Spleen (tissue), 11 donors: ENCODE measurements around the gene OR2AJ1. TPM values are rescaled to one million over a fixed set of nuclear protein-coding genes. Genes with fewer than 3 reads are reported as not detected.

ENCODE experiments used
- DNase-seq: peaks from one replicate; pipeline ENCODE4 v3.0.0-alpha.2; 2020
- H3K27ac ChIP-seq, 8 donors: fragments of 200-600 bp; sonication (generic) in 7 of 8; 1 replicate in 4 of 8; 2 replicates in 4 of 8; pipeline versions ENCODE4 v1.5.0 to v1.8.0; 2016 to 2021; ENCODE audit warnings: inconsistent platforms in 4 of 8, mild to moderate bottlenecking in 4 of 8, moderate library complexity in 1 of 8
- H3K27me3 ChIP-seq, 7 donors: fragments of 200-600 bp; sonication (generic) in 6 of 7; replicated peaks in 1 of 7; 1 replicate in 4 of 7; 2 replicates in 3 of 7; pipeline versions ENCODE4 v1.5.0 to v1.8.0; 2016 to 2021; ENCODE audit warnings: inconsistent platforms in 3 of 7, mild to moderate bottlenecking in 1 of 7
- H3K36me3 ChIP-seq, 6 donors: fragments of 200-600 bp; sonication (generic) in 5 of 6; 1 replicate in 4 of 6; 2 replicates in 2 of 6; pipeline versions ENCODE4 v1.5.0 to v1.8.0; 2016 to 2021; ENCODE audit warnings: inconsistent platforms in 2 of 6
- H3K4me1 ChIP-seq, 6 donors: fragments of 200-600 bp; sonication (generic) in 5 of 6; 1 replicate in 3 of 6; 2 replicates in 3 of 6; pipeline versions ENCODE4 v1.5.0 to v1.8.0; 2016 to 2021; ENCODE audit warnings: inconsistent platforms in 3 of 6
- H3K4me3 ChIP-seq, 8 donors: fragments of 200-600 bp; sonication (generic) in 7 of 8; 1 replicate in 4 of 8; 2 replicates in 4 of 8; pipeline versions ENCODE4 v1.5.0 to v1.8.0; 2016 to 2021; ENCODE audit warnings: inconsistent platforms in 4 of 8, mild to moderate bottlenecking in 4 of 8, moderate library complexity in 2 of 8
- H3K9me3 ChIP-seq, 8 donors: fragments of 200-600 bp; sonication (generic) in 7 of 8; 1 replicate in 4 of 8; 2 replicates in 4 of 8; pipeline versions ENCODE4 v1.5.0 to v1.8.0; 2016 to 2021; ENCODE audit warnings: inconsistent platforms in 4 of 8
- CTCF ChIP-seq, 11 experiments: fragments of 200-600 bp in 7 of 11; fragments of 450-650 bp in 4 of 11; sonication (generic) in 4 of 11; IDR thresholded peaks in 8 of 11; conservative IDR thresholded peaks in 3 of 11; 1 replicate in 7 of 11; 2 replicates in 4 of 11; pipeline versions ENCODE4 v1.4.0 to v1.8.0; 2016 to 2021; ENCODE audit warnings: antibody characterized with exemption in 11 of 11, inconsistent platforms in 4 of 11, mild to moderate bottlenecking in 1 of 11
- POLR2A ChIP-seq, 3 donors: fragments of 450-650 bp; IDR thresholded peaks; one replicate each; pipeline ENCODE4 v1.5.1; 2017; ENCODE audit warnings: antibody characterized with exemption in 3 of 3, mild to moderate bottlenecking in 1 of 3
- POLR2AphosphoS5 ChIP-seq, 3 donors: sonication (generic); formaldehyde crosslinking; IDR thresholded peaks; one replicate each; pipeline ENCODE4 v1.5.1; 2017; ENCODE audit warnings: antibody characterized with exemption in 3 of 3
- WGBS, 5 donors: extraction: QIAGEN DNeasy Blood & Tissue Kit in 3 of 5; methylation state at CpG; one replicate each; pipeline versions ENCODE4 v1.1.5 to v1.1.7; 2013 to 2018; 5-methylcytosine and 5-hydroxymethylcytosine counted together
- intact Hi-C: fragments of 100-400 bp; cut with DNase I; formaldehyde crosslinking; loops from one replicate; pipeline ENCODE4 v1.15.0; 2023; ENCODE audit warnings: low total_unique reads
- polyA plus RNA-seq, 3 donors: library from polyadenylated mRNA; stranded (reverse); fragments of 200-250 nt; gene quantifications; one replicate each; pipeline ENCODE4 v1.2.1, GENCODE V29; 2013
- total RNA-seq, 7 donors: library from RNA; depleted of rRNA in 3 of 7; stranded (reverse); fragments of >200 nt in 3 of 7; fragmentation: NEBNext Ultra II Directional in 4 of 7; extraction: Animal tissue kit (Norgen Biotek cat#: 25700) in 4 of 7; gene quantifications; one replicate each; pipeline versions ENCODE4 v1.1.0 to v1.2.1, GENCODE V29; 2016 to 2021
- donor health status: healthy with polysubstance abuse.
- donor health status: DM: no; HTN: no; CAD: no; lungs with moderate emphysema.
- donor health status: DM: no; HTN: no; CAD: no.
- donor health status: Bipolar disorder and iron deficiency.
- donor health status: healthy.
- donor health status: DM: no; HTN: no; CAD: no.
- donor health status: DM: yes; HTN: yes; CAD: no.

Gene OR2AJ1
- total and polyA plus RNA-seq, 10 donors: 0.03 to 2.1 (median 0.97) TPM; not detected in 3

DNA sequence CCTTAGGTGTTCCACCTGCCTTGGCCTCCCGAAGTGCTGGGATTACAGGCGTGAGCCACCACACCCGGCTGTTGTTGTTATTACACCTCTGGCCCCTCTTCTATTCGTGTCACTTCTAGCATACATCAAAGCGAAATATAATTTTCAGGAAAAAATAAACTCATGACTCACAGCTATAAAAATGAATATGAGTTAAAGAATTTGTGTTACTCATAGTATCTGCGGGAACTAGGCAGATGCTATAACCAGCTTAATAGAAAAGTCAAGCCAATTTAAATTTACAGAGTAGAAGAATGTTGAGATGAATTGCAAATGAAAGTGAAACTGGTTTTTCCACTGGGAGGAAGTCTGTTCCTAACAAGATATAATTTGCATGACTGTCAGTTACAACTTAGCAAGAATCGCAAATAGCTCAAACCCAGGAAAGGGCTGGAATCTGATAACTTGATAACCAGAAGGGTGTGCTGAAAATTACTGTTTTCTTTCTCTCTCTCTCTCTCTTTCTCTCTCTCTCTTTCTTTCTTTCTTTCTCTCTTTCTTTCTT lies 18.1 kb upstream of the OR2AJ1 start:
- TF ChIP-seq POLR2A (IDR thresholded peaks at IDR 0.05): no peak
- TF ChIP-seq CTCF (IDR thresholded peaks at IDR 0.05 in 8 of 11, conservative IDR thresholded peaks at IDR 0.05 in 3 of 11): no peak
- TF ChIP-seq POLR2AphosphoS5 (IDR thresholded peaks at IDR 0.05): no peak
- peaks cover 0 to 19% (median 3%) of the 10 kb centered on the region in 6 donors for H3K4me1 ChIP-seq
- H3K27me3 ChIP-seq: no peaks in the 10 kb centered on the region
- H3K36me3 ChIP-seq: no peaks in the 10 kb centered on the region
- H3K27ac ChIP-seq: peak overlapping the region; percentile 32 to 82 (median 69)
- WGBS, 5 donors: 6 to 17% (median 10%) methylated on average over 7 of the region's 7 CpGs
- H3K9me3 ChIP-seq: peaks cover 0 to 14% (median 7%) of the 10 kb centered on the region in 8 donors
- peak overlapping the region; percentile 15 to 68 (median 28) for H3K4me3 ChIP-seq
- DNase-seq: no peak
- intact Hi-C loops: no loop called here

GRCh38 chr1:247908766-247909165 lies 15.9 kb upstream of the OR2AJ1 start:
- TF ChIP-seq POLR2A (IDR thresholded peaks at IDR 0.05): no peak
- intact Hi-C loops: no loop called here
- no peaks in the 10 kb centered on the region for H3K27me3 ChIP-seq
- peaks cover 0 to 19% (median 3%) of the 10 kb centered on the region in 6 donors for H3K4me1 ChIP-seq
- 43 to 64% (median 58%) methylated on average over 5 of the region's 5 CpGs for WGBS, 5 donors
- no peak for DNase-seq
- no peak overlapping the region for H3K4me3 ChIP-seq
- H3K27ac ChIP-seq: no peak overlapping the region
- H3K9me3 ChIP-seq: peaks cover 0 to 14% (median 7%) of the 10 kb centered on the region in 8 donors
- H3K36me3 ChIP-seq: no peaks in the 10 kb centered on the region

DNA sequence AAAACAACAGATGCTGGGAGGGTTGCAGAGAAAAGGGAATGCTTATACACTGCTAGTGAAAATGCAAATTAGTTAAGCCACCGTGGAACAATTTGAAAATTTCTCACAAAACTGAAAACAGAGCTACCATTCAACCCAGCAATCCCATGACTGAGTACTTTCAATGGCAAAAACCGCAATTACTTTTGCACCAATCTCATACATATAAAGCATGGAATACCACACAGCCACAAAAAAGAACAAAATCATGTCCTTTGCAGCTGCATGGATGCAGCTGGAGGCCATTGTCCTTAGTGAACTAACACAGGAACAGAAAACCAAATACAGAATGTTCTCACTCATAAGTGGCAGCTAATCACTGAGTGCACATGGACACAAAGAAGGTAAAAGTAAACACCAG lies 10.9 kb upstream of the OR2AJ1 start:
- H3K27me3 ChIP-seq: no peaks in the 10 kb centered on the region
- intact Hi-C loops: no loop called here
- H3K9me3 ChIP-seq: no peaks in the 10 kb centered on the region
- no peak for DNase-seq
- 64 to 77% (median 72%) methylated on average over 2 of the region's 2 CpGs for WGBS, 5 donors
- no peaks in the 10 kb centered on the region for H3K36me3 ChIP-seq
- H3K4me1 ChIP-seq: no peaks in the 10 kb centered on the region
- H3K27ac ChIP-seq: no peak overlapping the region
- no peak overlapping the region for H3K4me3 ChIP-seq
- no peak for TF ChIP-seq POLR2AphosphoS5 (IDR thresholded peaks at IDR 0.05)
- no peak for TF ChIP-seq POLR2A (IDR thresholded peaks at IDR 0.05)
- TF ChIP-seq CTCF (IDR thresholded peaks at IDR 0.05 in 8 of 11, conservative IDR thresholded peaks at IDR 0.05 in 3 of 11): no peak

GRCh38 chr1:247914941-247915662 lies 9.6 kb upstream of the OR2AJ1 start:
- 52 to 82% (median 59%) methylated on average over 4 of the region's 4 CpGs for WGBS, 5 donors
- Histone ChIP-seq H3K27ac (no peak overlapping the region), H3K36me3 (no peaks in the 10 kb centered on the region), H3K4me3 (no peak overlapping the region), H3K27me3 (no peaks in the 10 kb centered on the region), H3K9me3 (no peaks in the 10 kb centered on the region), H3K4me1 (no peaks in the 10 kb centered on the region)
- intact Hi-C loops: no loop called here
- TF ChIP-seq POLR2A (IDR thresholded peaks at IDR 0.05) (no peak), POLR2AphosphoS5 (IDR thresholded peaks at IDR 0.05) (no peak), CTCF (IDR thresholded peaks at IDR 0.05 in 8 of 11, conservative IDR thresholded peaks at IDR 0.05 in 3 of 11) (no peak)
- no peak for DNase-seq
